Epithelial cell of proximal tubule (primary cell): ENCODE data around the gene PRRX1. TPM values are rescaled to one million over a fixed set of nuclear protein-coding genes. Genes with fewer than 3 reads are reported as not detected.

ENCODE experiments used
- DNase-seq: peaks from one replicate; pipeline ENCODE4 v3.0.0-alpha.2; 2011; ENCODE audit warnings: low read depth
- H3K4me3 ChIP-seq: 2 replicates; pipeline ENCODE4 v1.5.1; 2011; ENCODE audit warnings: low read depth, mild to moderate bottlenecking, low read length
- total RNA-seq: library from RNA; depleted of rRNA; stranded (reverse); fragments of >200 nt; gene quantifications from 2 replicates; pipeline ENCODE4 v1.2.3, GENCODE V29; 2015
- TF ChIP-seq, protein P1 (sequence below): conservative IDR thresholded peaks from 2 replicates; pipeline ENCODE4 v1.5.1; 2012; ENCODE audit warnings: low read depth, mild to moderate bottlenecking, low read length

The PRRX1 gene
- total RNA-seq, 1 donor from 2014 or later = under 0.01 TPM

DNA sequence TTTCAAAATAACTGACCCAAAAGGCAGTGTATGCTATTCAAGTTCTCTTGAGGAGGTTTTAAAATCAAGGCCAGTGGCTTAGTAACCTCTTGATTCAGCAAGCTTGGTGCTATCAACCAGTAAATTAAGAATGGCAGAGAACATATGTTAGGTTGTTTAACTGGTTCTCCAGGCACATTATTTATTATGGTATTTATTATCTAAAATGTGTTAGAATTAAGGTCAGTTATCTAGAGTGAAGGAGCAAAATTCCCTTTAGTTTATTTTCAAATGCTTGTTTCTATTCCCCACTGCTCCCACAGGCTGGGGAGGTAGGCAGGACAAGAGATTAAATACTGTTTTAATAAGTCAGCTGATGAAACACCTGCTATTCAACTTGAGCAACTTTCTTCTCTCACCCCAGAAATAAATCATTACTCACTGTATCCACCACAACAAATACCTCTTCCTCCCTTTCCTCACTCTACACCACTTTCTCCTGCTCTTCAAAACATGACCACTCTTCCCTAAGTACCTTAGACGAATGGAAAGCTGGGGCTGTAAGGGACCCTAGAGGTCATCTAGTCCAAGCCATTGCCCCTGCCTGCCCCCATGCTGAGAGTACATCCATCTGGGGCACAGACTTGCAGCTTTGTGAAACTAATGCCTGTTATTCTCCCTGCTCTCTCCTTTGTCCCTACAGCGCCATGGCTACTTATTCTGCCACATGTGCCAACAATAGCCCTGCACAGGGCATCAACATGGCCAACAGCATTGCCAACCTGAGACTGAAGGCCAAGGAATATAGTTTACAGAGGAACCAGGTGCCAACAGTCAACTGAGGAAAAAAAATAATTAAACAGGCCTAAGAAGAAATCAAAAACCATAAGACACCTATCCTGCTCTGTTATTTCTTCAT lies 71.7 kb downstream of the PRRX1 start:
- TF ChIP-seq, protein P1, sequence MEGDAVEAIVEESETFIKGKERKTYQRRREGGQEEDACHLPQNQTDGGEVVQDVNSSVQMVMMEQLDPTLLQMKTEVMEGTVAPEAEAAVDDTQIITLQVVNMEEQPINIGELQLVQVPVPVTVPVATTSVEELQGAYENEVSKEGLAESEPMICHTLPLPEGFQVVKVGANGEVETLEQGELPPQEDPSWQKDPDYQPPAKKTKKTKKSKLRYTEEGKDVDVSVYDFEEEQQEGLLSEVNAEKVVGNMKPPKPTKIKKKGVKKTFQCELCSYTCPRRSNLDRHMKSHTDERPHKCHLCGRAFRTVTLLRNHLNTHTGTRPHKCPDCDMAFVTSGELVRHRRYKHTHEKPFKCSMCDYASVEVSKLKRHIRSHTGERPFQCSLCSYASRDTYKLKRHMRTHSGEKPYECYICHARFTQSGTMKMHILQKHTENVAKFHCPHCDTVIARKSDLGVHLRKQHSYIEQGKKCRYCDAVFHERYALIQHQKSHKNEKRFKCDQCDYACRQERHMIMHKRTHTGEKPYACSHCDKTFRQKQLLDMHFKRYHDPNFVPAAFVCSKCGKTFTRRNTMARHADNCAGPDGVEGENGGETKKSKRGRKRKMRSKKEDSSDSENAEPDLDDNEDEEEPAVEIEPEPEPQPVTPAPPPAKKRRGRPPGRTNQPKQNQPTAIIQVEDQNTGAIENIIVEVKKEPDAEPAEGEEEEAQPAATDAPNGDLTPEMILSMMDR = no peak
- no peak overlapping the region for H3K4me3 ChIP-seq
- DNase-seq = no peak

DNA sequence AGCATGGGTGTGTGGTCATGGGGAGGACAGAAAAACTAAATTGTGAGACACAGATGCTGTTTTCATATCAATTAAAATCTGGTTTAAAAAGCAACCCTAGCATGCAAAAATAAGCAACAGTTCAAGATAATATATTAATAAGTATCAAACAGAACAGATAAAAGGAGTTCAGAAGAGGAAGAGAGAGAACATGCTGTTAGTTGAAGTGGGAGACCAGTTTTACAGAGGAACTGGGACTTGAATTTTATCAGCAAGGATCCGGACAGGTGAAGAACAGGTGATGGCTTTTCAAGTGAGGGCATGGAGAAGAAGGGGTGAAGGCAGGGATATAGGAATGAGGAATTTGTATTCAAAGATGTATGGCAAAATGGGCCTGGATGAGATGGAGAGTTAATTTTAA lies 75.9 kb downstream of the PRRX1 start:
- H3K4me3 ChIP-seq = no peak overlapping the region
- DNase-seq = no peak
- TF ChIP-seq, protein P1 = no peak

DNA sequence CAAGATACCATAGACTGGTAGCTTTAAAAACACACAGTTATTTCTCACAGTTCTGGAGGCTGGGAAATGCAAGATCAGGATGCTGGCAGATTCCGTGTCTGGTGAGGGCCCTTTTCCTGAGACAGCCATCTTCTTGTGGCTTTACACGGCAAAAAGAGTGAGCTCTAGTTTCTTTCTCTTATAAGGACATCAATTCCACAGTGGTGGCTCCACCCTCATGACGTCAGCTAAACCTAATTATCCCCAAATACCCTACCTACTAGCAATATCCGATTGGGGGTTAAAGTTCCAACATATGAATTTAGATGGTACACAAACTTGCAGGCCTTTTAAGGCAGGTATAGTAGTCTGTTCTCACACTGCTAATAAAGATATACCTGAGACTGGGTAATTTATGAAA lies 77.7 kb downstream of the PRRX1 start:
- DNase-seq = no peak
- no peak overlapping the region for H3K4me3 ChIP-seq
- TF ChIP-seq, protein P1 = no peak

DNA sequence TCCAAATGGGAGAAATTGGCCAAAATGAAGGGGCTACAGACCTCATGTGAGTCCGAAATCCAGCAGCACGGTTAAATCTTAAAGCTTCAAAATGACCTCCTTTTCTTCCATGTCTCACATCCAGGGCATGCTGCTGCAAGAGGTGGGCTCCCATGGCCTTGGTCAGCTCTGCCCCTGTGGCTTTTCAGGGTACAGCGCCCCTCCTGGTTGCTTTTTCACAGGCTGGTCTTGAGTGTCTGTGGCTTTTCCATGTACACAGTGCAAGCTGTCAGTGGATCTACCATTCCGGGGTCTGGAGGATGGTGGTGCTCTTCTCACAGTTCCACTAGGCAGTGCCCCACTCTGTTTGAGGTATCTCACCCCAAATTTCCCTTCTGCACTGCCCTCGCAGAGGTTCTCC lies 78.7 kb downstream of the PRRX1 start:
- DNase-seq = no peak
- TF ChIP-seq, protein P1 = no peak
- H3K4me3 ChIP-seq = no peak overlapping the region

DNA sequence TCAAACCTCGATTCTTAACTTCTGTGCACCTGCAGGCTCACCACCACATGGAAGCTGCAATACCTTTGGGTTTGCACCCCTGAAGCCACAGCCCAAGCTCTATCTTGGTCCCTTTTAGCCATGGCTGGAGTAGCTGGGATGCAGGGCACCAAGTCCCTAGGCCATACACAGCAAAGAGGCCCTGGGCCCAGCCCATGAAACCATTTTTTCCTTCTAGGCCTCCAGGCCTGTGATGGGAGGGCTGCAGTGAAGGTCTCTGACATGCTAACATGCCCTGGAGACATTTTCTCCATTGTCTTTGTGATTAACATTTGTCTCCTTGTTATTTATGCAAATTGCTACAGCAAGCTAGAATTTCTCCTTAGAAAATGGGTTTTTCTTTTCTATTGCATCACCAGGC lies 79.2 kb downstream of the PRRX1 start:
- TF ChIP-seq, protein P1 = no peak

DNA sequence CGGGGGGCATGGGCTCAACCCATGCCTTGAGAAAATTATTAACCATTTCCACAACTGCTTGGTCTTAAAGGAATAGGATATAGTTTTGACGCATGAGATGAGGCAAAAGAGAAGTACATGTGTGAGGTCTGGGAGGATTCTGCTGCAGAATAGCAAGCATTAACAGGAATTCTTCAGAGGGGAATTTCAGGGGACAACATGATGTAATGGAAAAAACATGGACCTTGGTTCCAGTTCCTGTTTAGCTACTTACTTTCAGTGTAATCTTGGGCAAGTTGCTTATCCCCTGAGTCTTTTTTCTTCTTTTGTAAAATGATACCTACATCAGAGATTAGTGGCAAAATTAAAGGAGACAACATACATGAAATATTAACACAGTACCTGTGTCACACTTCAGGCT lies 85.6 kb downstream of the PRRX1 start:
- no peak for DNase-seq
- H3K4me3 ChIP-seq = no peak overlapping the region
- TF ChIP-seq, protein P1 = no peak

More for the DNA sequence above, 79.2 kb downstream of the PRRX1 start:
- DNase-seq = no peak
- H3K4me3 ChIP-seq = no peak overlapping the region

DNA sequence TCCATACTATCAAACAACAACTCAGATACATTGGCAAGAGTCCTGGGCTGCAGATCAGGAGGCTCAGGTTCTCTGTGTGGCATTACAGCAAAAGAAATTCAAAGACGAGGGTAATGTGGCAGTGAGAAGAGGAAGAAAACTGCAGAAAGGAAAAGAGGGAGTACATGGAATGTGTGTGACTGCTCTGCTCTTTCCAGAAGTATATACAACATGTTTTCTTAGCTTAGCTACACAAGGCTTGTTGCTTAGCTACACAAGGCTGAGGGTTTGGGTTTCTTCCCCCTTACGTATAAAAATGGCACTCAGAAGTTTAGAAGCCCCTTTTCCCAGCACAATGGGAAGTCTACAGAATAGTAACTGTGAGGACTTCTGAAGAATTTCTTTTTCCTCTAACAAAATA lies 86.0 kb downstream of the PRRX1 start:
- TF ChIP-seq, protein P1 = no peak

More for the DNA sequence above, 86.0 kb downstream of the PRRX1 start:
- no peak for DNase-seq
- no peak overlapping the region for H3K4me3 ChIP-seq
